Measurements from ENCODE around the gene USP30. TPM values are rescaled to one million over a fixed set of nuclear protein-coding genes. Genes with fewer than 3 reads are reported as not detected.

USP30 gene
- total and polyA plus RNA-seq, 4 donors: 6.5 to 17.9 (median 8.0) TPM

DNA sequence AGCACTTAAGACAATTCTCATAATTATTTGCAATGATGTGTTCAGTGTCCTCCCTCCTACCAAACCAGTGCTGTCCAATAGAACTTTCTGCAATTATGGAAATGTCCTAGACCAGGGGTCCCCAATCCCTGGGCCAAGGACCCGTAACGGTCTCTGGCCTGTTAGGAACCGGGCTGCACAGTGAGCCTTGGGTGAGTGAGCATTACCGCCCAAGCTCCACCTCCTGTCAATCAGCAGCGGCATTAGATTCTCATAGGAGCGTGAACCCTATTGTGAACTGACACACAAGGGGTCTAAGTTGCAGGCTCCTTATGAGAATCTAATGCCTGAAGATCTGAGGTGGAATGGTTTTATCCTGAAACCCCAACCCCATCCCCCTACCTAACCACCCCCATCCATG, 35.4 kb upstream of the USP30 start:
- ATAC-seq (ENCODE audit: insufficient read depth, low FRiP score) (no peak), DNase-seq (no peak)
- H3K9ac ChIP-seq (ENCODE audit: insufficient read depth in 1 of 2, low read length in 2 of 2): no peak overlapping the region
- no peak overlapping the region for H3K27ac ChIP-seq (ENCODE audit: low read depth in 1 of 2, low read length in 1 of 2)
- H3K27me3 ChIP-seq (ENCODE audit: control insufficient read depth in 3 of 3, insufficient read depth in 3 of 3, low read length in 2 of 3): no peaks in the 10 kb centered on the region
- H3K36me3 ChIP-seq (ENCODE audit: control insufficient read depth in 4 of 4, insufficient read depth in 4 of 4, low read length in 4 of 4): no peaks in the 10 kb centered on the region
- TF ChIP-seq CTCF (IDR thresholded peaks at IDR 0.05; ENCODE audit: control extremely low read depth, extremely low read depth): no peak
- H3K4me3 ChIP-seq: no peak overlapping the region
- 77 to 88% methylated on average over 6 of the region's 6 CpGs for WGBS, 2 donors
- H3K4me1 ChIP-seq (ENCODE audit: control insufficient read depth in 5 of 5, insufficient read depth in 5 of 5, low read length in 5 of 5): peaks cover 0 to 4% (median 0%) of the 10 kb centered on the region in 5 donors
- no peaks in the 10 kb centered on the region for H3K9me3 ChIP-seq (ENCODE audit: control insufficient read depth in 4 of 4, insufficient read depth in 3 of 4, low read length in 3 of 4)

- no peak overlapping the region for H3K27ac ChIP-seq (ENCODE audit: low read depth in 1 of 2, low read length in 1 of 2)
- H3K4me3 ChIP-seq: no peak overlapping the region
- H3K27me3 ChIP-seq (ENCODE audit: control insufficient read depth in 3 of 3, insufficient read depth in 3 of 3, low read length in 2 of 3): no peaks in the 10 kb centered on the region
- no peak for TF ChIP-seq CTCF (IDR thresholded peaks at IDR 0.05; ENCODE audit: control extremely low read depth, extremely low read depth)
- H3K9me3 ChIP-seq (ENCODE audit: control insufficient read depth in 4 of 4, insufficient read depth in 3 of 4, low read length in 3 of 4): no peaks in the 10 kb centered on the region
- DNase-seq (no peak), ATAC-seq (ENCODE audit: insufficient read depth, low FRiP score) (no peak)
- H3K36me3 ChIP-seq (ENCODE audit: control insufficient read depth in 4 of 4, insufficient read depth in 4 of 4, low read length in 4 of 4): no peaks in the 10 kb centered on the region
- WGBS, 2 donors: 67 to 73% methylated on average over 4 of the region's 4 CpGs
- H3K4me1 ChIP-seq (ENCODE audit: control insufficient read depth in 5 of 5, insufficient read depth in 5 of 5, low read length in 5 of 5): peaks cover 0 to 4% (median 0%) of the 10 kb centered on the region in 5 donors
- no peak overlapping the region for H3K9ac ChIP-seq (ENCODE audit: insufficient read depth in 1 of 2, low read length in 2 of 2)
These were observed 34.1 kb upstream of the USP30 start for GRCh38 chr12:109018296-109018695.

DNA sequence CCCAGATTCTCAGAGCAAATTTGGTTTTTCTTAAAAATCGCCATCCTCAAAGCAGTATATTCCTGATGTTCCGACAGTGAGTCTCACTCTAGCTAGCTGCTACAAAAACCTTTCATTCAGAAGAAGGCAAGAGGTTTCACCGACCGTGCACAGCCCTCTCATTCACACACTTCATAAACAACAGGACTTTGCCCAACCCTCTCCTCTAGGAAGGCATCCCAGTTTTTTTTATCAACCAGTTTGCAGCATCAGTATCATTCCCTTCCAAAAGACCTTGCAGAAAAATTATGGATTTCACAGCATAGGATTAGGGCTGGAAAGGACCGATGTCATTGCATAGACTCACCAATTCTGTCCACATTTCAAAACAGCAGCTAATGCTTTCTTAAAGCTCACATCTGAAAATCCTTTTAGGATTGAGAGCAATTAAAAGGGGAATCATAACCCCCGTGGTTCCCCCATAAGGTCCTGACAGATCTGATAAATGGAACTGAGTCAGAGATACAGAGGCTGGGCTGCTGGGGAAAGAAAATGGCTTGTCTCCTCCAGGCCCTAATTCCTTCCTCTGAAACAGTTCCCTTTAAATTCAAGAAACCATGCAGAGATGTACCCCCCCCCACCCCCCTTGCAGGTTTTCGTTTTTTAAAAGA, 32.1 kb upstream of the USP30 start:
- ATAC-seq (ENCODE audit: insufficient read depth, low FRiP score) (no peak), DNase-seq (no peak)
- Histone ChIP-seq H3K27ac (ENCODE audit: low read depth in 1 of 2, low read length in 1 of 2) (no peak overlapping the region), H3K27me3 (ENCODE audit: control insufficient read depth in 3 of 3, insufficient read depth in 3 of 3, low read length in 2 of 3) (no peaks in the 10 kb centered on the region), H3K36me3 (ENCODE audit: control insufficient read depth in 4 of 4, insufficient read depth in 4 of 4, low read length in 4 of 4) (no peaks in the 10 kb centered on the region), H3K9ac (ENCODE audit: insufficient read depth in 1 of 2, low read length in 2 of 2) (no peak overlapping the region), H3K9me3 (ENCODE audit: control insufficient read depth in 4 of 4, insufficient read depth in 3 of 4, low read length in 3 of 4) (peaks cover 0 to 2% (median 0%) of the 10 kb centered on the region in 4 donors), H3K4me3 (no peak overlapping the region), H3K4me1 (ENCODE audit: control insufficient read depth in 5 of 5, insufficient read depth in 5 of 5, low read length in 5 of 5) (peaks cover 0 to 4% (median 0%) of the 10 kb centered on the region in 5 donors)
- 59 to 64% methylated on average over 7 of the region's 7 CpGs for WGBS, 2 donors
- no peak for TF ChIP-seq CTCF (IDR thresholded peaks at IDR 0.05; ENCODE audit: control extremely low read depth, extremely low read depth)
